C1 segment of cervical spinal cord (tissue), 14 donors: ENCODE measurements around the gene SHPK.

Experiments
- DNase-seq, 14 donors: peaks; one replicate each; lab custom pipeline; 2025; lab: John Stamatoyannopoulos, UW

SHPK gene

DNA sequence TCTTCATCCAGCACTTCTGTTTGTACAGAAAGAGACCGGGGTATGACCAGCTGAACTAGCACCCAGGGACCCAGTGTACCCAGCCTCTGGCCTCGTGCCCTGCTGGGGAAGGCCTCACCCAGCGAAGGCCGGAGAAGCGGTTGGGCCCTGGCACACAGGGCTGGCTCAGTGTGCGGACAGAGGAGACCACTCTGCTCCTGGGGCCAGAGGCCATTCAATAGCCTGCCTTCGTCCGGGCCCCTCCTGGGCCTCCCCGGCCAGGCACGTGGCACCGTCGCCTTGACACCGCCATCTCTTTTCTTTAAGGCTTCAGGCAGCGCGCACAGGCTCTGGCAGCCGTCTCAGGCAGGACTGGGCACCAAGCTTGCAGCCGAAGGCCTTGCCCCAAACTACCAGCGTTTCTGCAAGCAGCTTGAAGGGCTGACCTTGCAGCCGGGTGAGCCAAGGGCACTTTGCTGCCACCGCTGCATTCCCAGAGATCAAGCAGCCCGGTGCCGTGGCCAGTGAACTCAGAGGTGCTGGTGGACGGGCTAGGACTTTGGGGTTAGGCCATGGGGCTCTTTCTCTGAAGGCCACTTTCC is 24.4 kb upstream of the SHPK start:
- DNase-seq, result peak in 6 of 14 donors; percentile 32 to 69 (median 49)

DNA sequence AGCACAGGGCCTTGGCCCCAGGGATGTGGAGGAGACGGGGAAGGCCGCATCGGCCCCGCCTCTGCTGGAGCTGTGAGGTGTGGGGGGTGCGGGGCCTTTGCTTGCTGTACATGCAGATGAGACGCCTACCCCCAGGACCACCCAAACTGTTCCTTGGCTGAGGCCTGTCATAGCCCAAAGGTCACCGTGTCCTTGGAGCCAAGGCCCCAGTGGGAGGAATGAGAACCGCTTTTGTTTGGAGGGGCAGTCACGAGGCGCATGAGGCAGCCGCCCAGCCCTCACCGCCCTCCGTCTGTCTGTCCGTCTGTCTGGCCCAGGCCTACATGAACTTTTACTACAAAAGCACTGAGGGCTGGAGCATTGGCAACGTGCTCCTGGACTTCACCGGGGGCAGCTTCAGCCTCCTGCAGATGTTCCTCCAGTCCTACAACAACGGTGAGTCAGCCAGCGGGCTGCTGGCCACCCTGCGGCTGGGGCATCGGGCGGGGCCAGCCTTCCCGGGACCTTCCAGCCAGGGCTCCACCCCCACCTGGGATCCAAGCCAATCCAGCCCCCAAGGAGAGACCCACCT is 23.6 kb upstream of the SHPK start:
- peak in 7 of 14 donors; percentile 22 to 76 (median 44) for DNase-seq

DNA sequence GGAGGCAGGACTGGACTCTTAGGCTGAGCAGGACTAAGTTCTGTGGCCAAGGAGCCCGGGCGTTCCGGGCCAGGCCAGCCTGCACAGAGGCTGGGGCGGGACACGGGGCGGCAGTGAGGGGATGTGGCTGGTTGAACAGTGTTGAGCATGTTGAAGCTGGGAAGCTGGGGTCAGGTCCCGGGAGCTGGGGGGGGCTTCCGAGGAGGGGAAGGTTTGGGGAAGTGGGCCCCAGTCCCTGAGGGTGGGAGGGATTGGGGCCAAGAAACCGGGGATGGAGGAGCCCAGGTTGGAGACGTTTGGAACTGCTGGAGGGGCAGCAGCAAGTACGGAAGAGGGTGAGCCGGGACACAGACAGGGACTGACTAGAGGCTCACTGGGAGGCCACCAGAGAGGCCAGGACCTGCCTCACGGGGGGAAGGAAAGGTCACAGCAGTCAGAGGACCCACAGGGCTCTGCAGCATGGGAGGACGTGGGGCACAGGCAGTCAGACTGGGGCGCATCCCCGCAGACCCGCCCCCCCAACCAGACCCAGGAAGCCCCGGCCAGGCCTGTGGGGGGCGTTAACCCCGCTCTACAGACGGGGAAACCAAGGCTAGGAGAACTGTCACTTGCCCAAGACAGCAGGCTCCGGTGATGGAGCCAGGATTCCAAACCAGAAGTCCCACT is 22.9 kb upstream of the SHPK start:
- no peak for DNase-seq

DNA sequence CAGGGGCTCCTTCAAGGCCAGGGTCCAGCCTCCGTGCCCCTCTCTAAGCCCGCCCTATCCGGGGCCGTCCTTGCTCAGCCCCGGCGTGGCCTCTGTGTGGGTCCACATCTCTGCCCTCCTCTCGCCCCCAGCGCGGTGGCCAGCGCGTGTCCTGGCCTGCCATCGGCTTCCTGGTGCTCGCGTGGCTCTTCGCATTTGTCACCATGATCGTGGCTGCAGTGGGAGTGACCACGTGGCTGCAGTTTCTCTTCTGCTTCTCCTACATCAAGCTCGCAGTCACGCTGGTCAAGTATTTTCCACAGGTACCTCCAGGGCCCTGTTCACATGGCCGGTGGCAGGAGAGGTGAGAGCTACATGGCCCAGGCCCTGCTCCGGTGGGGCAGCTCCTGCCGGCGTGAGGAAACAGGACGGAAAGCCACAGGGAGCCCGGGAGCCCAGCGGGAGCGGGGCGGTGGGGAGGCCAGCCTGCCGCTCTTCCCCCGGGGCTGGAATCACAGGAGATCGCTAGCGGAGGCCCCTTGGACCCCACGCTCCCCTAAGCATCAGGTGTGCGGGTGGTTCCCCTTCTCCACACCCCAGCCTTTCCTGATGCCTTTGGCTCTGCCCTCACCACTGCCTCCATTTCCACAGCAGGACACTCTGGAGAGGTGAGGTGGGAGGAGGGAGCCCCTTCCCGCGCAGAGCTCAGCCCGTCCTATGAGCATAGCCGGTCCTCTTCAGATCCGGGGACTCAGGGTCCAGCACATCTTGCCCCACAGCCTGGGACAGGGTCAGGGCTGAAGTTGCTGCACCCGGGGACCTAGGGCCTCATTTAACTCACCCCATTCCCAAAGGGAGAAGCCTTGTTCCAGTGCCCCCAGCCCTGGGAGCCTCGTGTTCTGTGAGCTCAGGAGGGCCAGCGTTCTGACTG is 22.1 kb upstream of the SHPK start:
- DNase-seq, result peak in 4 of 14 donors; percentile 25 to 40 (median 26)

DNA sequence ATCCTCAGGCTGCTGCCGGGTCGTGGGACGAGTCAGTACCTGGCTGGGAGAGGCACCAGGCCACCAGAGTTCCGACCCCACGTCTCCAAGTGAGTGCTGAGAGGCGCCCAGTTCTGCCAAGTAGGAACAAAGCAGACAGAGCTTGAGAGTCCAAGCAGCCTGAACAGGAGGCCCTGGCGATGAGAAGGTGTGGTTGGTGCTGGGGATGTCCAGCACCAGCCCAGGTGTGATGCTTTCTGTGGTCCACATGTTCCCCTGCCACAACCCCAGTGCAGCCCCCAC is 21.5 kb upstream of the SHPK start:
- no peak for DNase-seq

DNA sequence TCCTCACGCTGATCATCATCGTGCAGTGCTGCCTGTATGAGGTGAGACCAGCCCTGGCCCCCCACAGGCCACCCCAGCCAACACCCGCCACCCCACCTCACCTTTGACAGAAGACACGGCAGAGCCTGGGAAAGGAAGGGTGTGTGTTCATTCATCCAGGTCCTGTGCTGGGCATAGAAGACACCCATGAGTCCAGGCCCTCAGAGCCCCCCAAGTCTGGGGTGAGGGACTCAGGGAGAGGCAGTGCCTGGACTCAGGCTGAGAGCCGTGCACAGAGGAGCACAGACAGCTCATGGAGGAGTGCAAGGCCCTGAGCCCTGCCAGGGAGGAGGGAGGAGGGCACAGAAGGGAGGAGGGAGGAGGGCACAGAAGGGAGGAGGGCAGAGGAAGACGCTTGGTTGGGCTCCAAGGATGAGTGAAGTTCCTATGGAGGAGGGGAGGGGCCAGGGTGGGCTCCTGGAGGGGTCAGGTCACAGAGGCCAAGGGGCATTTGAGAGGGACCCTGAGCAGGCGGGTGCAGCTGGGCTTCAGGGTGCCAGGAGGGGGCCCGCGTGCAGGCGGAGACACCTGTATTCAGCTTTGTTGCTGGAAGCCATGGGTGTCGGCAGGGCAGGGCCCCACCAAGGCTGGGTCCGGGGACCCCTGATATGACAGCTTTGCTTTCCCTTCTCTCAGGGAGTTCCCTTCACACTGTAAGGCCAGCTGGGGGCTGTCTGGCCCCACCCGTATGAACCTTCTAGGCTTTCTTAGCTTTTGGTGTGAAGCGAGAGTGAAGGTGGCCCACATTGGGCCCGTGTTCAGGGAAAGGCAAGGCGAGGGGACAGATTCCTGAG is 20.9 kb upstream of the SHPK start:
- no peak for DNase-seq

DNA sequence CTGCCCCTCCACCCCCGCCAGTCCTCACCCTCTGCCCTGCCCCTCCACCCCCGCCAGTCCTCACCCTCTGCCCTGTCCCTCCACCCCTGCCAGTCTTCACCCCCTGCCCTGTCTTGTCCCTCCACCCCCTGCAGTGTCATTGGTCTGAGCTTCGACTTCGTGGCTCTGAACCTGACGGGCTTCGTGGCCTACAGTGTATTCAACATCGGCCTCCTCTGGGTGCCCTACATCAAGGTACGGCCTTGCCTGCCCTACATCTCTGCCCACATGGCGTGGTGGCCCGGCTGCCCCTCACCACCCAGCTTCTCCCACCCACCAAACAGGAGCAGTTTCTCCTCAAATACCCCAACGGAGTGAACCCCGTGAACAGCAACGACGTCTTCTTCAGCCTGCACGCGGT is 20.3 kb upstream of the SHPK start:
- no peak for DNase-seq

DNA sequence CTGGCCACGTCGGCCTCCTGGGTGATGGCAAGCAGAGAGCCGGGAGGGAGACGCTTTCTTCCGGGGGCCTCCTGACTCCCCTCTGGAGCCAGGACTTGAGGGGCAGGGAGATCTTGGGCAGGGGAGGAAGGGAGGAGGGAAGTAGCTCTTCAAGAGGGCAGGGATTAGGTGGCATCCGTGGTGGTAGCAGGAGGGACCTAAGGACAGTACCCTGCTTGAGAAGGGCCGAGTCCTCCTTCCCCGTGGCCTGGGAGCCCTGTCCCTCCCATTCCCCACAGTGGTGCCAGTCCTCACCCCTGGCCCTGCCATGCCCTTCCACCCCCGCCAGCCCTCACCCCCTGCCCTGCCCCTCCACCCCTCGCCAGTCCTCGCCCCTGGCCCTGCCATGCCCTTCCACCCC is 19.7 kb upstream of the SHPK start:
- no peak for DNase-seq

DNA sequence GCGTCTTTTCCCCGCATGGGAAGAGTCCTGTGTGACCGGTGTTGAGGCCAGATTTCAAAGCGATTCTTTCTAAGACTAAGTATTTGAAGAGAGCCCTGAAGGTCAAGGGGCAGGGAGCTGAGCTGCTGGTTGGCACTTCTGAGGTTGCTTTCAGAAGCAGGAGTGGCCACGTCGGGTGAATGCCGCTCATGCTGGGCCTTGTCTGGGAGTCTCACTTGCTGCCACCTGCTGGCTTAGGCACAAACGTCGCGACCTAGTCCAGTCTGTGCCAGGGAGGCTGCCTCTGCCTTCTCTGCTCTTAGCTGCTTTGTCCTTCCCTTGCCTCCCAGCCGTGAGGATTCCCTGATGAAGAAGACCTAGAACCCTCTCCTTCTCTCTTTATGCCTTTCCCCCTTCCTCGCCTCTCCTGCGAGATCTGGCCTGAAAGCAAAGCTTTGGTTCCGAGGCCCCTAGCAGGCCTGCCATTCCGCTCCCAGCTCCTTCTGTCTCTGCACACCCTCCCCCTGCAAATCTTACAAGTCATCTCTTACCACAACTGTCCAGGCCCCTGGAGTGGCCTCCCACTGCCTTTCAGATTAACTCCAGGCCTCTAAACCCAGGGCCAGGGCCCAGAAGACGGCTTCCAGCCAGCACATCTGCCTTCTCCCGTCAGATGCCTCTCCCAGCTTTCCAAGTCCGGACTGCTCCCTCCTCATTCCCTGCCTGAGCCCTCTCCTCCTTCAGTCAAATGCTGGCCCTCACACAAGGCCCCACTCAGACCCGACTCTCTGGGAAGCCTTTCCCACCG is 11.9 kb upstream of the SHPK start:
- peak in 6 of 14 donors; percentile 15 to 47 (median 39) for DNase-seq

DNA sequence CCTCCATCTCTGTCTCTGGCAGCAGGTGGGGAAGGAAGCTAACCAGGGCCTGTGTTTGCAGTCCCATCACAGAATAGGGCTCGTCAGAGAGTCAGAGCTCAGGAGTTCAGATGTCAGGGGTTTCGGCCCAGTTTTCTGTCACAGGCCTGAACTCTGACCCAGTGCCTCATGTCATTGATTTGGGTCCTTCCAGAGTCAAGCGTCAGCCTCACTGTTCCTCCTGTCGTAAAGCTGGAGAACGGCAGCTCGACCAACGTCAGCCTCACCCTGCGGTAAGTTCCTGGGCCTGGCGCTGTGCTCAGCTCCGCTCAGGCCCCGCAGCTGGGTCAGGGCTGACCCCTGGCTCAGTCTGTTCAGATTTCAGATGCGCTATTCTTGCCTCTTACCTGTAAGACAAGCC is 11.2 kb upstream of the SHPK start:
- DNase-seq, result no peak

DNA sequence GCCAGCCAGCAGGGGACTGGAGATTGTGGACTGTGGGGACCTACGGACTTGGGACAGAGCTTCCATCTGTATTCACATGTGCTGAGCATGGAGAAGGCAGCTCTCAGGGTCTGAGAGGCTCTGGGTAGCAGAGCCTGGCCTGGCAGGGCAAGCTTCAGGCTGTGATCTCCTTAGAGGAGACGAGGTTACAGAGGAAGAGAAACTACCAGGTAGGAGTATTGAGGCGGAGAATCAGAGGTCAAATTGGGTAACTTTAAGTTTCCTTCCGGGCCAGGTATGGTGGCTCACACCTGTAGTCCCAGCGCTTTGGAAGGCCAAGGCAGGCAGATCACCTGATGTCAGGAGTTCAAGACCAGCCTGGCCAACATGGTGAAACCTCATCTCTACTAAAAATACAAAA is 9.3 kb upstream of the SHPK start:
- DNase-seq, result no peak

DNA sequence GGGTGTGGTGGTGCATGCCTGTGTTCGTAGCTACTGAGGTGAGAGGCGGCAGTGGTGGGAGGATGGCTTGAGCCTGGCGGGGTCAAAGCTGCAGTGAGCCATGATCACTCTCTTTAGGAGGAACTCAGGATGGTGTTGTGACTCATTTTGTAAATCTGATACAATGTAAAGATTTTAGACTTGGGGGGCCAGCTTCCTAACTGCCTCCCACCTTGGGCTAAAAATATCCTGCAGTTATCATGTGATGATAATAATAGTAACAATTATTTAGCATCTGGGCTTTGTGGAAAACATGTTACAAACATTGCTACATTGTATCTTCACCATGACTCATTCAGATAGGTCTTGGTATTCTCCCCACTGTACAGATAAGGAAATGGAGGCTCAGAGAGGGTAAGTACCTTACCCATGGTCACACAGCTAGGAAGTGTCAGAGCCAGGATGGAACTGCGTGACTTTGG is 7.9 kb upstream of the SHPK start:
- DNase-seq, result no peak

DNA sequence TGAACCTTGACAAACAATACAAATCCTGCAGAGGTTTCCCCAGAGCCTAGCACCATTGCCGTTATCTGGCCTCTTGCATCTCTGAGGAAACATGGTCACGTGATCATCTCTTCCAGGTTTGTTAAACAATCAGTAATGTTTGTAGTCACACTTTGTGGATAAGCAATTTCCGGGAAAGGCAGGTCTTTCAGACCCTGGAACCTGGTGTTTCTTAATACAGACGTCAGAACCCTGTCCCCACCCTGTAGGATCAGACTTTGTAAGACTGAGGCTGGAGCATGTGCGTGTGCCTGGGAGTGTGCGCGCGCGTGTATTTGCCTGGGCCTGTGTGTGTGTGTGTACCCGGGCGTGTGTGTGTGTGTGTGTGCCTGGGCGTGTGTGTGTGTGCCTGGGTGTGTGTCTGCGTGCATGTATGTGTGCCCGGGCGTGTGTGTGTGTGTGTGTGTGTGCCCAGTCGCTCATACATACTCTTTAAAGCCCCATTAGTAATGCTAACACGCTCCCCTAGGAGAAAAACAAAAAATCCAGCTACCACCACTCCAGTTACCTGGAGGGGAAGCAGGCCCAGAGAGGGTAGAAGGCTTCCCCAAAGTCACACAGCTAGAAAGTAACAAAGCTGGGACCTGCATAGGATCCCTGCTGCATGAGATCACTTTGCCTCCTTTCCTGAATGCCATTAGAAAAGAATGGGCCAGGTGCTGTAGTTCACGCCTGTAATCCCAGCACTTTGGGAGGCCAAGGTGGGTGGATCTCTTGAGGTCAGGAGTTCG is 5.9 kb upstream of the SHPK start:
- no peak for DNase-seq

DNA sequence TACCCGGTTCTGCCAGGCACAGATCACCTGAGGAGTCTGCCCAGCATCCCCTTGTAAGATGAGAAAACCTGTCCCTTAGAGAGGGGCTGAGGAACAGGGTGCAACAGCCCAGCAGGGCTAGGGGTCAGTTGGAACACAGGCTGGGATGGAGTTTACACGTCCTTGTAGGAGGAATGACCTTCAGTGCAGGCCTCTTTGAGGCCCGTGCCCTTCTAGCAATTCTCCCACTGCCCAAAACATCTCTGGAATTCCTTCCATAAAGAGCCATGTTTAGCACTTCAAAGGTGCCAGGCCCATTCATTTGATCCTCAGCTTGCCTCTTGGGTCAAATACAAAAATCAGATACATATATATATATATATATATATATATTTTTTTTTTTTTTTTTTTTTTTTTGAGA is 5.0 kb upstream of the SHPK start:
- no peak for DNase-seq

DNA sequence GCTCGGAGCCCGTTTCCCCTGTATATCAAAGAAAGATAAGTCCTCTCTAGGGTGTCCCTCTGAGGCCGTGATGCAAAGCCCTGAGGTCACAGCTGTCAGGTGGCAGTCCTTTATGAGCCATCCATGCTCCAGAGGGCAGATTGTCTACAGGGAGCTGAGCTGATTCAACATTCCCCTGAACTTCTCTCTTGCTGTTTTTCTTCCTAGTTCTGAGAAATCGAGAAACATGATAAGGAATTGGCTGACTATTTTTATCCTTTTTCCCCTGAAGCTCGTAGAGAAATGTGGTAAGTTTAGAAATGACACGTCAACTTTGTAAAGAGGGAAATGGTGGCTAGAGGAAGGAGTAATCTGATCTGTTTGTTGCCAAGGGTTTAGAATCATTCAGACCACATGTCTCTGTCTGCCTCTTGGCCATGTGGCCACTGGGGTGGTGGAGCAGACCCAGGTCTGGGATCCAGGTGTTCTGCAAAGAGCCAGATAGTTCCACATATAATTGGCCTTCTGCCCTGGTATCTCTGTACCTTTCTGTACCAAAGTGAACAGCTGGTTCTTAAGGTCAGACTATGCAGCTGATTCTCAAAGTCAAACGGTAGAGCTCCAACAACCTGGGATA is 4.0 kb upstream of the SHPK start:
- DNase-seq, result no peak

DNA sequence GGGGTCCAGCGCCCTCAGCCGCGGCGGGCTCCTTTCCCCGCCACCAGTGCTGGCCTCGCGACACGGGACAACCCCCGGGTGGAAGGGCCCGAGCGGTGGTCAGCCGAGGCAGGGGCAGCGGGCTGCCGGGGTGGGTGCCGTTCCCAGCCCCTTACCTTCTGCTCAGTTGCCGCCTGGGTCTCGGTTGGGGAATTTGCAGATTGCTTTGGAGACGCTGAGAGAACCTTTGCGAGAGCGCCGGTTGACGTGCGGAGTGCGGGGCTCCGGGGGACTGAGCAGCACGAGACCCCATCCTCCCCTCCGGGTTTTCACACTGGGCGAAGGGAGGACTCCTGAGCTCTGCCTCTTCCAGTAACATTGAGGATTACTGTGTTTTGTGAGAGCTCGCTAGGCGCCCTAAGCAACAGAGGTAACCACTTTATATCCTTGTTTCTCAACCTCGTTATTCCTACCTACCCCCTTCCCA is 891 bp upstream of the SHPK start:
- no peak for DNase-seq

DNA sequence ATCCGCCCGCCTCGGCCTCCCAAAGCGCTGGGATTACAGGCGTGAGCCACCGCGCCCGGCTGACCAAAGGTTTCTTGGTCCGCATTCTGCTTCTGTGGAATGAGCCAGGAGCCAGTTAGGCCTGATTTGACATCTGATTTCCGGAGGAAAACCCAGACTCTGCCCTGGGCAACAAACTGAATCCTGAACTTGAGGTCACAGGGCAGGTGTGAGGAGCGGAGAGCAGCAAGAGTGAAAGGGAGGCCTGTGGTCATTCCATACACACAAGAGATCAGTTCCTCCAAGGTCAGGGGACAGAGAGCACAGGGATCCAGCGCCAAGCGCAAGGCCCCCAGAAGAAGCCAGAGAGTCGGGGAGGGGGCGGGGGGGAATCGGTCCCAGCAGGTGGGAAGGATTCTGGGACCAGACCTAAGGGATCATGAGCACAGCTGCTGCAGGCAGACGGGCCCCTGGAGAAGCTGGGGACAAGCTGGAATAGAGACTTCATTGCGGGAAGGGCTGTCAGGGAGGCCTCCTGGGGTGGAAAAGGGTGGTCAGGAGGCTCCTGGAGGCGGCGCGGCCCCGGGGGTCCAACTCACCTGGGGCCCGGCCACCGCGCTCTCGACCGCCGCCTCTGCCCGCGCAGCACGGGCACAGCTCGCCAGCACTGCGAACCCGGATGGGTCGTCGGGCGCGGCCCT is 436 bp downstream of the SHPK start:
- no peak for DNase-seq

DNA sequence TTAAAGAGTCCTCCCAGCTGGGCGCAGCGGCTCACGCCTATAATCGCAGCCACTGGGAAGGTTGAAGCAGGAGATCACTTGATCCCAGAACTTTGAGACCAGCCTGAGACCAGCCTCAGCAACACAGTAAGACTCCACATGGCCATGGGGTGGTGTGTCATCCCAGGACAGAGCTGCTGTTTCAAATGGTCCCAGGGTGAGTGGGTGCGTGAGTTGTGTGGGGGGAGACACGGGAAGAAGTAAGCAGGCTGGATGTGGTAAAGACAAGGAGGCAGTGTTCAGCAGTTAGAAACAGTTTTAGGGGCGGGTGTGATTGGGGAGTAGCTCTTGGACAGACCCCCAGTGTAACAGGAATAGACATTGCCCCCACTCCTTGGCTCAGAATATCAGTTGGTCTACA is 3.8 kb downstream of the SHPK start:
- no peak for DNase-seq

DNA sequence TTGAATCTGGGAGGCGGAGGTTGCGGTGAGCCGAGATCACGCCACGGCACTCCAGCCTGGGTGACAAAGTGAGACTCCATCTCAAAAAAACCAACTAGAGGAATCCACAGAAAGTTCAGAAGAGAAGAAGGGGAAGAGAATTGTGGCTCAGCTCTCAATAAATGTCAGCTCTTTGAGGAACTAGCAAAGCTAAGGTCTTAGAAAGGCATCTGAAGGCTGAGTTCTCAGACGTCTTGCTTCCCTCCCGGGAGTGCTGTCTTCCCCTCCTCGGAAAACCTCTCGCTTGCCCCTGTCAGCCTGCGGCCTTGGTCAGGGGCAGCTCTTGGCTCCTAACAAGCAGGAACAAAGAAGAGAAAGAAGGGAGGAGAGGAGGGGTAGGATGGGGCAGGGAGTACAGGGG is 5.3 kb downstream of the SHPK start:
- DNase-seq, result peak in 2 of 14 donors; percentile 5 to 6
